ENCODE data around the gene MATN1.
"Not testable (repeated sequence)": the region's sequence is repeated elsewhere in the genome, so short reads cannot be mapped to it uniquely, and the experiment has no call there.

Gene MATN1

GRCh38 chr1:30695439-30695841 is 27.9 kb downstream of the MATN1 start:
- H3K27ac Mint-ChIP-seq = peak overlapping the region in 1 of 2 donors; percentile 18
- H3K36me3 Mint-ChIP-seq (ENCODE audit: insufficient read depth) = no peaks in the 10 kb centered on the region
- no peak for ATAC-seq (replicated peaks)
- peaks cover 18 to 59% of the 10 kb centered on the region in 2 donors for H3K27me3 Mint-ChIP-seq
- DNase-seq = no peak
- H3K4me1 Mint-ChIP-seq (ENCODE audit: low read depth in 2 of 2) = peaks cover 10 to 13% of the 10 kb centered on the region in 2 donors
- H3K9me3 Mint-ChIP-seq = no peaks in the 10 kb centered on the region
- no peak overlapping the region for H3K4me3 Mint-ChIP-seq

GRCh38 chr1:30694280-30695175 is 28.9 kb downstream of the MATN1 start:
- H3K27me3 Mint-ChIP-seq = peaks cover 18 to 67% of the 10 kb centered on the region in 2 donors
- peaks cover 10 to 13% of the 10 kb centered on the region in 2 donors for H3K4me1 Mint-ChIP-seq (ENCODE audit: low read depth in 2 of 2)
- peak overlapping the region in 1 of 2 donors; percentile 18 for H3K27ac Mint-ChIP-seq
- H3K4me3 Mint-ChIP-seq = no peak overlapping the region
- no peaks in the 10 kb centered on the region for H3K36me3 Mint-ChIP-seq (ENCODE audit: insufficient read depth)
- DNase-seq (no peak), ATAC-seq (replicated peaks) (no peak)
- no peaks in the 10 kb centered on the region for H3K9me3 Mint-ChIP-seq

- Mint-ChIP-seq H3K9me3 (no peaks in the 10 kb centered on the region), H3K36me3 (ENCODE audit: insufficient read depth) (no peaks in the 10 kb centered on the region), H3K27ac (no peak overlapping the region), H3K27me3 (peaks cover 23 to 67% of the 10 kb centered on the region in 2 donors), H3K4me1 (ENCODE audit: low read depth in 2 of 2) (peaks cover 10 to 13% of the 10 kb centered on the region in 2 donors), H3K4me3 (no peak overlapping the region)
- DNase-seq (no peak), ATAC-seq (replicated peaks) (no peak)
These were observed 29.6 kb downstream of the MATN1 start for GRCh38 chr1:30693822-30694221.

- Mint-ChIP-seq H3K36me3 (ENCODE audit: insufficient read depth) (no peaks in the 10 kb centered on the region), H3K27me3 (peaks cover 26 to 67% of the 10 kb centered on the region in 2 donors), H3K4me3 (no peak overlapping the region), H3K9me3 (no peaks in the 10 kb centered on the region), H3K4me1 (ENCODE audit: low read depth in 2 of 2) (peaks cover 10 to 13% of the 10 kb centered on the region in 2 donors), H3K27ac (no peak overlapping the region)
- DNase-seq (no peak), ATAC-seq (replicated peaks) (no peak)
These were observed 30.0 kb downstream of the MATN1 start for GRCh38 chr1:30693366-30693765.

GRCh38 chr1:30692948-30693301 is 30.5 kb downstream of the MATN1 start:
- DNase-seq (no peak), ATAC-seq (replicated peaks) (no peak)
- Mint-ChIP-seq H3K36me3 (ENCODE audit: insufficient read depth) (no peaks in the 10 kb centered on the region), H3K4me3 (no peak overlapping the region), H3K27me3 (peaks cover 26 to 69% of the 10 kb centered on the region in 2 donors), H3K27ac (no peak overlapping the region), H3K9me3 (no peaks in the 10 kb centered on the region), H3K4me1 (ENCODE audit: low read depth in 2 of 2) (peaks cover 10 to 13% of the 10 kb centered on the region in 2 donors)

- Mint-ChIP-seq H3K36me3 (ENCODE audit: insufficient read depth) (no peaks in the 10 kb centered on the region), H3K27me3 (peaks cover 32 to 75% of the 10 kb centered on the region in 2 donors), H3K4me3 (no peak overlapping the region), H3K9me3 (no peaks in the 10 kb centered on the region), H3K4me1 (ENCODE audit: low read depth in 2 of 2) (peaks cover 10 to 13% of the 10 kb centered on the region in 2 donors), H3K27ac (no peak overlapping the region)
- DNase-seq = no peak
- no peak for ATAC-seq (replicated peaks)
These were observed 31.0 kb downstream of the MATN1 start for GRCh38 chr1:30692201-30692947.

GRCh38 chr1:30691480-30691879 is 31.9 kb downstream of the MATN1 start:
- Mint-ChIP-seq H3K9me3 (no peaks in the 10 kb centered on the region), H3K4me1 (ENCODE audit: low read depth in 2 of 2) (peaks cover 10 to 13% of the 10 kb centered on the region in 2 donors), H3K27ac (no peak overlapping the region), H3K27me3 (peaks cover 41 to 80% of the 10 kb centered on the region in 2 donors), H3K4me3 (no peak overlapping the region), H3K36me3 (ENCODE audit: insufficient read depth) (no peaks in the 10 kb centered on the region)
- no peak for ATAC-seq (replicated peaks)
- DNase-seq = no peak

- Mint-ChIP-seq H3K27me3 (peaks cover 51 to 74% of the 10 kb centered on the region in 2 donors), H3K27ac (no peak overlapping the region), H3K36me3 (ENCODE audit: insufficient read depth) (no peaks in the 10 kb centered on the region), H3K4me3 (no peak overlapping the region), H3K4me1 (ENCODE audit: low read depth in 2 of 2) (peaks cover 10 to 13% of the 10 kb centered on the region in 2 donors), H3K9me3 (no peaks in the 10 kb centered on the region)
- DNase-seq (no peak), ATAC-seq (replicated peaks) (no peak)
These were observed 33.3 kb downstream of the MATN1 start for GRCh38 chr1:30689901-30690645.

GRCh38 chr1:30688920-30689794 is 34.2 kb downstream of the MATN1 start:
- Mint-ChIP-seq H3K4me1 (ENCODE audit: low read depth in 2 of 2) (peaks cover 15 to 20% of the 10 kb centered on the region in 2 donors), H3K36me3 (ENCODE audit: insufficient read depth) (no peaks in the 10 kb centered on the region), H3K27me3 (peaks cover 58 to 74% of the 10 kb centered on the region in 2 donors), H3K27ac (no peak overlapping the region), H3K9me3 (no peaks in the 10 kb centered on the region), H3K4me3 (no peak overlapping the region)
- ATAC-seq (replicated peaks) (no peak), DNase-seq (no peak)

- Mint-ChIP-seq H3K4me1 (ENCODE audit: low read depth in 2 of 2) (peaks cover 15 to 20% of the 10 kb centered on the region in 2 donors), H3K27me3 (peaks cover 64 to 78% of the 10 kb centered on the region in 2 donors)
- not testable (repeated sequence) for H3K36me3 Mint-ChIP-seq (ENCODE audit: insufficient read depth); H3K27ac Mint-ChIP-seq; H3K4me3 Mint-ChIP-seq; H3K9me3 Mint-ChIP-seq; ATAC-seq (replicated peaks); DNase-seq
These were observed 34.9 kb downstream of the MATN1 start for GRCh38 chr1:30688516-30688915.

GRCh38 chr1:30687886-30688285 is 35.5 kb downstream of the MATN1 start:
- Mint-ChIP-seq H3K36me3 (ENCODE audit: insufficient read depth) (no peaks in the 10 kb centered on the region), H3K4me1 (ENCODE audit: low read depth in 2 of 2) (peaks cover 13 to 17% of the 10 kb centered on the region in 2 donors), H3K4me3 (no peak overlapping the region), H3K27me3 (peaks cover 68 to 79% of the 10 kb centered on the region in 2 donors), H3K27ac (no peak overlapping the region), H3K9me3 (no peaks in the 10 kb centered on the region)
- no peak for ATAC-seq (replicated peaks)
- DNase-seq = no peak

- Mint-ChIP-seq H3K4me1 (ENCODE audit: low read depth in 2 of 2) (peaks cover 5 to 7% of the 10 kb centered on the region in 2 donors), H3K27me3 (peaks cover 69 to 79% of the 10 kb centered on the region in 2 donors), H3K9me3 (no peaks in the 10 kb centered on the region), H3K27ac (no peak overlapping the region), H3K36me3 (ENCODE audit: insufficient read depth) (no peaks in the 10 kb centered on the region), H3K4me3 (peak overlapping the region in 1 of 2 donors; percentile 61)
- ATAC-seq (replicated peaks) (no peak), DNase-seq (no peak)
These were observed 37.0 kb downstream of the MATN1 start for GRCh38 chr1:30686236-30686935.
